CD1c-positive myeloid dendritic cell (primary cell): ENCODE measurements around the gene RRP12.

ENCODE experiments used
- DNase-seq: peaks from one replicate; pipeline ENCODE4 v3.0.0-alpha.2; 2016; ENCODE audit errors: extremely low spot score

RRP12 gene

GRCh38 chr10:97336942-97337831 is 64.0 kb downstream of the RRP12 start:
- DNase-seq: peak; percentile 1

GRCh38 chr10:97336446-97336845 is 64.7 kb downstream of the RRP12 start:
- peak; percentile 26 for DNase-seq

GRCh38 chr10:97336006-97336405 is 65.1 kb downstream of the RRP12 start:
- peak; percentile 26 for DNase-seq

GRCh38 chr10:97335188-97335619 is 65.9 kb downstream of the RRP12 start:
- no peak for DNase-seq

- DNase-seq: peak; percentile 92
These were observed 66.6 kb downstream of the RRP12 start, which contains the start of gene FRAT2 for GRCh38 chr10:97334370-97335175. TSS of gene FRAT2 (minus strand) at chr10:97334729. CDS start at chr10:97334572, 157 bp downstream.

GRCh38 chr10:97333601-97334369 is 67.4 kb downstream of the RRP12 start:
- peak; percentile 91 for DNase-seq

GRCh38 chr10:97333351-97333600 is 67.9 kb downstream of the RRP12 start:
- no peak for DNase-seq

- DNase-seq: peak; percentile 63
These were observed 68.4 kb downstream of the RRP12 start for GRCh38 chr10:97332591-97333350.

- DNase-seq: no peak
These were observed 69.9 kb downstream of the RRP12 start for GRCh38 chr10:97331153-97331703.

GRCh38 chr10:97329766-97330165 is 71.4 kb downstream of the RRP12 start:
- peak; percentile 31 for DNase-seq

GRCh38 chr10:97328646-97329453 is 72.3 kb downstream of the RRP12 start:
- DNase-seq: no peak

GRCh38 chr10:97327348-97328294 is 73.5 kb downstream of the RRP12 start:
- DNase-seq: no peak

- no peak for DNase-seq
These were observed 75.4 kb downstream of the RRP12 start for GRCh38 chr10:97325754-97326153.

- DNase-seq: no peak
These were observed 77.6 kb downstream of the RRP12 start for GRCh38 chr10:97323501-97323900.

GRCh38 chr10:97321804-97322190 is 79.3 kb downstream of the RRP12 start:
- DNase-seq: no peak

- DNase-seq: peak; percentile 72
These were observed 79.9 kb downstream of the RRP12 start for GRCh38 chr10:97321032-97321803.

GRCh38 chr10:97320480-97321031 is 80.6 kb downstream of the RRP12 start:
- DNase-seq: no peak
